GM23338 (cell line): ENCODE results near the gene NSD2.

Experiments used
- EZH2 ChIP-seq: fragments of 200-600 bp; sonication (generic); IDR thresholded peaks from one replicate; pipeline ENCODE4 v1.8.0; 2017; ENCODE audit warnings: antibody characterized with exemption, mild to moderate bottlenecking, low read depth; ENCODE audit not compliant: unreplicated experiment
- POLR2AphosphoS5 ChIP-seq: IDR thresholded peaks from 2 replicates; pipeline ENCODE4 v1.6.1; 2016; ENCODE audit warnings: antibody characterized with exemption, low read depth
- TF ChIP-seq, protein P1 (sequence below), 2 experiments: fragments of 200-600 bp in 1 of 2; sonication (generic) in 1 of 2; conservative IDR thresholded peaks; 2 replicates each; pipeline versions ENCODE4 v1.5.1 to v1.6.1; 2016 to 2017; ENCODE audit warnings: antibody characterized with exemption in 2 of 2, low read depth in 2 of 2, mild to moderate bottlenecking in 2 of 2, moderate library complexity in 1 of 2

DNA sequence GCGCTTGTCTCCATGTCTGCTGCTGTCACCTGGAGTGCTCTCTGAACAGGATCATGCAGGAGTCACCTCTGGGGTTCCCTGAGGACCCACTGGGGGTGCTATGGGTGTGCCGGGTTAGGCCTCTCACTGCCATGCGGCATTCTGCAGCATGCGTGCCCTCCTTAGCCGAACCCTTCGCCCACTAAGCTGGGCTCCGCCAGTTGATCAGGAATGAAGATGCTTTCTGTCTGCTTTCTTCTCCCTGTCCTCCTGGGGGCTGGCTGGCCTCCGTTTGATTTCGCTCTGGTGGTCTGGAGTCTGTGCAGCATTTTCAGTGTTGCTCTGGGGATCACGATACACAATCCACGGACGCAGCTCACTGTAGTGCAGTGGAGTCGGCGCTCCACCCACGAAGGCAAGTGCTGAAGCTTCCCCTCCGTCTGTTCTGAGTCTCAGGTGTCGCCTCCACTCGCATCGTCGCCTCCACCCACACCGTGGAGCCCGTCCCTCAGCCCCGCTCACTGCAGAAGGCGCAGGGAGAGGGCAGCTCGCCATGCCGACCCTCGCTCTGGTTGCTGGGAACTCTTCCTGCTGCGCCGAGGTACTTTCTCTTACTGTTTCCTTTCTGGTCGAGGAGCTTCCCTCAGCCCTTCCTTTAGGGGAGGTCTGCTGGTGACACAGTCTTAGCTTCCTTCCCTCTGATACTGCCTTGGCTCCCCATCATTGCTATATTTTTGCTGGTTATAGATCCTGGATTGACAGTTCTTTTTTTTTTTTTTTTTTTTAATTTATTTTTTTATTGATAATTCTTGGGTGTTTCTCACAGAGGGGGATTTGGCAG lies 44.5 kb upstream of the NSD2 start:
- TF ChIP-seq, protein P1, sequence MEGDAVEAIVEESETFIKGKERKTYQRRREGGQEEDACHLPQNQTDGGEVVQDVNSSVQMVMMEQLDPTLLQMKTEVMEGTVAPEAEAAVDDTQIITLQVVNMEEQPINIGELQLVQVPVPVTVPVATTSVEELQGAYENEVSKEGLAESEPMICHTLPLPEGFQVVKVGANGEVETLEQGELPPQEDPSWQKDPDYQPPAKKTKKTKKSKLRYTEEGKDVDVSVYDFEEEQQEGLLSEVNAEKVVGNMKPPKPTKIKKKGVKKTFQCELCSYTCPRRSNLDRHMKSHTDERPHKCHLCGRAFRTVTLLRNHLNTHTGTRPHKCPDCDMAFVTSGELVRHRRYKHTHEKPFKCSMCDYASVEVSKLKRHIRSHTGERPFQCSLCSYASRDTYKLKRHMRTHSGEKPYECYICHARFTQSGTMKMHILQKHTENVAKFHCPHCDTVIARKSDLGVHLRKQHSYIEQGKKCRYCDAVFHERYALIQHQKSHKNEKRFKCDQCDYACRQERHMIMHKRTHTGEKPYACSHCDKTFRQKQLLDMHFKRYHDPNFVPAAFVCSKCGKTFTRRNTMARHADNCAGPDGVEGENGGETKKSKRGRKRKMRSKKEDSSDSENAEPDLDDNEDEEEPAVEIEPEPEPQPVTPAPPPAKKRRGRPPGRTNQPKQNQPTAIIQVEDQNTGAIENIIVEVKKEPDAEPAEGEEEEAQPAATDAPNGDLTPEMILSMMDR (conservative IDR thresholded peaks at IDR 0.05; ENCODE audit: low read depth in 2 of 2) = no peak
- TF ChIP-seq POLR2AphosphoS5 (no peak), EZH2 (no peak)
